CD4-positive, alpha-beta T cell treated with Interleukin-15 for 1 hour (primary cell): ENCODE results near the gene RAMP3.

Source experiments
- DNase-seq: peaks from one replicate; pipeline ENCODE4 v3.0.0-alpha.2; 2020

The RAMP3 gene

GRCh38 chr7:45158471-45158870 lies 880 bp downstream of the RAMP3 start:
- no peak for DNase-seq

DNA sequence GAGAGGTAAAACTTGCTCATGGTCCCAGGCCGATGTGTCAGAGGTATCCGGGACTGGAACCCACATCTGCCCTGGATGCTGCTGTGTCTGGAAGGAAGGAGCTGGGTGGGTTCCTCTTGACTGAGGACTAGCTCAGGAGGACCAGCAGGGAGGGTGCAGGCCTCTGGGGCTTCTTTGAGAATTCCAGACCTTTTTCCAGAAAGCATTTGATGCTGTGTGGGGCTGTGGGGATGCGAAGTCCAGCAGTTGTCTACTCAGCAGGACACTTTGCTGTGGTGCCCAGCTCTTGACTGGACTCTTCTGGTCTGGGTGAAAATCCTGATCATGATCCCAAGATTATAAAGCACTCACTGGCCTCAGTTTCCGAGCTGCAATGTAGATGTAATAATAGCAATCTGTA lies 1.7 kb downstream of the RAMP3 start:
- no peak for DNase-seq

GRCh38 chr7:45160417-45160881 lies 2.9 kb downstream of the RAMP3 start:
- no peak for DNase-seq

DNA sequence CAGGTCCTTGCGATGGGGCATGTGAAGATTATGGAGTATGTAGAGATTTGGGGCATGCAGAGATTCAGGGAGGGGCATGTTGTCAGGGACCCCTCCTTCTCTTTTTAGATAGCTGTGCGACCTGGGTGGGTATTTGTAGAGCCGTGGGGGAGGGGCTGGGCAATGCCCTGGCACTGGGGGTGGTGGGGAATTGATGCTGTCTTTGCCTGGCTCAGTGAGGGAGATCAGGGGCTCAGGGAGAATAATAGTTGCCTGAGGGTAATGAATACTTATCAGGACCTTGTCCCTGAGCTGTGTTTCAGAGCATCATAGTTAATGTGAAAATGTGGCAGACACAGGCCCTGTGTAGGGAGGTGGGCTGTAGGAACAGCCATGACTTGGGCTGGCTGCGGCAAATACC lies 3.5 kb downstream of the RAMP3 start:
- no peak for DNase-seq

DNA sequence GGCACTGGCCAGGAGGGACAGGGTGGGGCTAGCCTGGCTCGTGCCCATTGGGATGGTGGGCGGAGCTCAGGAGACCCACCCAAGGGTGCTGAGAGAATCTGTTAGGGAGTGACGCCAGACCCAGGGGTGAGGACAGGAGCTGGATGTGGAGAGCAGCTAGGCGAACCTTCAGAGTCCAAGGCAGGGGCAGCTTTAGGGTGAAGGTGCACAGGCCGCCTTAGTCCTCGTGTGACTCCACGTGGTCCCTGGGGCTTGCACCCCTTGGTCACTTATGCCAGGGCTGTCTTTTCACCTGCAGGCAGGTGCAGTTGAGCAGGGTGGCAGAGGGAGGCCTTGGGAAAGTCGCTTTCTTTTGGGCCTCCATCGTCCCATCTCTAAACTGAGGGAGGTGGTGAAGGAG lies 4.3 kb downstream of the RAMP3 start:
- DNase-seq = no peak

GRCh38 chr7:45162311-45162845 lies 4.8 kb downstream of the RAMP3 start:
- DNase-seq = no peak

GRCh38 chr7:45162943-45163691 lies 5.5 kb downstream of the RAMP3 start:
- peak; percentile 2 for DNase-seq

GRCh38 chr7:45163692-45164052 lies 6.1 kb downstream of the RAMP3 start:
- DNase-seq = peak; percentile 4

DNA sequence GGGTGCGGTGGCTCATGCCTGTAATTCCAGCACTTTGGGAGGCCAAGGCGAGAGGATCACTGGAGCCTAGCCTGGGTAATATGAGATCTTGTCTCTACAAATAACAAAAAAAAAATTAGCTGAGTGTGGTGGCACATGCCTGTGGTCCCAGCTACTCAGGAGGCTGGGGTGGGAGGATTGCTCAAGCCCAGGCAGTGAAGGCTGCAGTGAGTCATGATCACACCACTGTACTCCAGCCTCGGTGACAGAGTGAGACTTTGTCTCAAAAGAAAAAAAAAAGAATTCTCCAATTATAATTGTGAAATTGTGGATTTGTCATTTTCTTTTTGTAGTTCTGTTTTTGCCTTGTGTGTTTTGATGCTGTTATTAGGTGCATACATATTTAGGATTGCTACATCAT lies 6.7 kb downstream of the RAMP3 start:
- peak; percentile 10 for DNase-seq

- no peak for DNase-seq
Observed at GRCh38 chr7:45165857-45166256, 8.3 kb downstream of the RAMP3 start.

- DNase-seq = peak; percentile 15
Observed at GRCh38 chr7:45171946-45172345, 14.4 kb downstream of the RAMP3 start.

GRCh38 chr7:45173596-45174327 lies 16.2 kb downstream of the RAMP3 start:
- DNase-seq = no peak

GRCh38 chr7:45174328-45174610 lies 16.7 kb downstream of the RAMP3 start:
- DNase-seq = no peak

DNA sequence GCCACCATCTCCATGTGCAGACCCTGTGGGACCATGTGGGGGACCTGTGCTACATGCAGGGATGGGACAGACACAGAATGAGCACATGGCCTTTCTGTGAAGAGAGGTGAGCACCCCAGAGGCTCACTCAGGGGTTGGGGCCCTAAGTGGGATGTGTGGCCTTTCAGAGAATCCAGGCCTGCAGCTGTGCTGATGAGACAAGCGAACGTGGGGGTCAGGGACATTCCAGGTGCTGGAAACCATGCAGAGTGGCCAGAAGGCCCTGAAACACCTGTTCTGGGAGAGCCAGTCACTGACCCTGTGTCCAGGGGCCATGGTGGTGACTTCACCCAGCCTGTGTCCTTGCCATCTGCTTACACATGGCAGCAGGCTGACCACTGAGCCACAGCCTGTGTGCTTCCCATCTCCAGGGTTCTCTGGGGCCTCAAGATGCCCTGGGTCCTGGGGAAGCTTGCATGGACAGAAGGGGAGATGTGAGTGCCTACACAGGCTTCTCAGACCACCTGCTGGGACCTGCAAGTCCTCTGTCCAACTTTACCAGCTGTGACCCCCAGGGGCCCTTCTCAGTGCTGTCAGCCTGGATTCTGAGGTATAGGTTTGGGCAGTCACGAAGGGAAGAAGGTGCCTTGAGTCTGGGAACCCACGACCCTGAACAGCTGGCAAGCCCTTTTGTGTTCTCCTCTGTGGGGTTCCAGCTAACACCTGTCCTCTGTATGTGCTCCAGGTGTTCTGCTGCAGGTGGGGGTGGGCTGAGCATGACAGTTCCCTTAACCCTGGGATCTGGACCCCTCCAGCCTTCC lies 17.6 kb downstream of the RAMP3 start:
- DNase-seq = no peak

DNA sequence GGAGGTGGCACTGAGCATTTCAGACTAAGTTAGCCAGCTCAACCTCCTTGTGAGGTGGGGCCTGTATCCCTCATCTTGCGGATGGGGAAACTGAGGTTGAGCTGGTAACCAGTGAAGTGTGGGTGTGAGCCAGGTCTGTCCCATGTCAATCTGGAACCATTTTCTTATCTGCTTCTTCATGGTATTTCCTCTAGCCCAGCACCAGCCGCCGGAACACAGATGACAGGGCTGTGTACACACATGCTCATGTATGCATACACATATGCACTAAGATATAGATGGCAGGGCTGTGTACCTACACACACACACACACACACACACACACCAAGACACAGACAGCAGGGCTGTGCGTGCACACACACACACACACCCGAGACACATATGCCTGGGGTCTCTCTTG lies 18.5 kb downstream of the RAMP3 start:
- no peak for DNase-seq

- DNase-seq = no peak
Observed at GRCh38 chr7:45176886-45177731, 19.5 kb downstream of the RAMP3 start.

- DNase-seq = no peak
Observed at GRCh38 chr7:45177801-45178200, 20.2 kb downstream of the RAMP3 start.

DNA sequence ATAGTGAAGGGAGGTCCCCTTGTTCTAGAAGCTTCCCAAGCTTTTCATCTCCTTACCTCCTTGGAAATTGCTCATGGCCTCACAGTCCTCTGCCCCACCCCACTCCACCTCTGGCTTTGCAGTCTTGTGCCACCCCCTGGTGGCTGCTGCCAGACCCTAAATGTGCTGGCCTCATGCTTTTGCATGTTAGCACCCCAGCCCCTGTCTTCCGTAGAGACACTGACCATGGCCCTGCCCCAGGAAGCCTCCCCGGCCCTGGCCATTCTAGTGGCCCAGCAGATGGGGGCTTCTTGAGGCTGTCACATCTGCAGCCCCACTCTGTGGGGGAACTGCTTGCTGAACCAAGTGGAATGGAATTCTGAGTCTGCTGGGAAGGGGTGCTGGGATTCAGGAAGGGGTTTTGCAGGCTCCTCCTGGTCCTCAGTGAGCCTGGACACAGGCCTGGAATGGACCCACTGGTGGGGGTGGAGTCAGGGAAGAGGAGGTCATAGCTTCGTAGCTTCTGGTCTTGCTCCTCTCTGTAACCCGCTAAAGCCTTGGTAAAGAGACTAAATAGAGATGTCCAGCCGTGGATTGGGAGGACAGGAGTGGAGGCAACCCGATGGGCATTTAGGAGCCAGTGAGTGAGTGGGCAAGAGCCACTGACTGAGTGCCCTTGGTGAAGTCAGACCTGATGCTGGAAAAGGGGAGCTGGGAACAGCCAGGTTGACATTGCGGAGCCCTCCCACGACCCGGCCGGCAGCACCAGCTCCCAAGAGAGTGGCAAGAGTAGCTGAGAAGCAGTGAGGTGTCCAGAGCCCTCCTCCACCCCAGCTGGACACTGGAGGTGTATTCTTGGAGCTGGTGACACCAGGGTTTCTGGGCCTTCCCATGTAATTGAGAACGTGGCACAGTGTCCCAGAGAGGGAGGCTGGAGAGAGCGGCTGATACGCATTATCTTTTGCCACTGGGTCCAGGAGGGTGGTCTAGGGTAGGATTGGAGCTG lies 20.9 kb downstream of the RAMP3 start:
- DNase-seq = no peak

- no peak for DNase-seq
Observed at GRCh38 chr7:45179666-45180065, 22.1 kb downstream of the RAMP3 start.

- DNase-seq = no peak
Observed at GRCh38 chr7:45180084-45180986, 22.7 kb downstream of the RAMP3 start.
